Esophagus (tissue), 2 donors: ENCODE data around the gene MEA1. TPM values are rescaled to one million over a fixed set of nuclear protein-coding genes. Genes with fewer than 3 reads are reported as not detected.

Experiments used
- H3K27ac ChIP-seq, 2 donors: one replicate each; pipeline ENCODE4 v1.5.1; 2013; ENCODE audit warnings: low read depth in 2 of 2, mild to moderate bottlenecking in 2 of 2, inconsistent platforms in 1 of 2, low read length in 1 of 2, moderate library complexity in 1 of 2
- H3K27me3 ChIP-seq, 2 donors: one replicate each; pipeline ENCODE4 v1.6.1; 2013; ENCODE audit warnings: low read length in 2 of 2, control low read depth in 1 of 2, mild to moderate bottlenecking in 1 of 2; ENCODE audit not compliant: insufficient read depth in 2 of 2, control insufficient read depth in 1 of 2
- H3K36me3 ChIP-seq, 2 donors: one replicate each; pipeline ENCODE4 v1.6.1; 2013; ENCODE audit warnings: low read length in 1 of 2; ENCODE audit not compliant: control insufficient read depth in 2 of 2, insufficient read depth in 2 of 2
- H3K4me1 ChIP-seq, 2 donors: one replicate each; pipeline ENCODE4 v1.6.1; 2013; ENCODE audit warnings: low read length in 1 of 2; ENCODE audit not compliant: control insufficient read depth in 2 of 2, insufficient read depth in 2 of 2
- H3K4me3 ChIP-seq, 2 donors: one replicate each; pipeline ENCODE4 v1.5.1; 2013; ENCODE audit warnings: low read length in 2 of 2, mild to moderate bottlenecking in 2 of 2, low read depth in 1 of 2, moderate library complexity in 1 of 2
- H3K9me3 ChIP-seq, 2 donors: one replicate each; pipeline ENCODE4 v1.6.1; 2013; ENCODE audit warnings: mild to moderate bottlenecking in 2 of 2, low read depth in 1 of 2, low read length in 1 of 2, moderate library complexity in 1 of 2; ENCODE audit not compliant: control insufficient read depth in 2 of 2, insufficient read depth in 1 of 2
- WGBS, 2 donors: extraction: QIAGEN DNeasy Blood & Tissue Kit; methylation state at CpG; one replicate each; pipeline ENCODE4 v1.1.7; 2013; 5-methylcytosine and 5-hydroxymethylcytosine counted together
- polyA plus RNA-seq, 2 donors: library from polyadenylated mRNA; stranded (reverse); fragments of 200-250 nt; gene quantifications; one replicate each; pipeline ENCODE4 v1.2.3, GENCODE V29; 2013
- donor health status: healthy with polysubstance abuse.
- donor health status: Bipolar disorder and iron deficiency.

MEA1 gene
- polyA plus RNA-seq: 10 to 100 TPM; 83.0 to 95.6 TPM

- Histone ChIP-seq H3K36me3 (peaks cover 12 to 40% of the 10 kb centered on the region in 2 donors), H3K4me1 (peaks cover 2 to 10% of the 10 kb centered on the region in 2 donors), H3K9me3 (no peaks in the 10 kb centered on the region), H3K4me3 (peak within 1 kb of the TSS; percentile 60 to 70), H3K27ac (peak within 1 kb of the TSS; percentile 74 to 88), H3K27me3 (no peaks in the 10 kb centered on the region)
- WGBS, 2 donors: 0 to 1% methylated on average over 50 to 51 of the region's 51 CpGs
Observed at GRCh38 chr6:43013843-43014433, at the start of gene MEA1, which contains the start of gene KLHDC3. TSS of gene MEA1 (minus strand) at chr6:43013946. CDS start at chr6:43013813, 133 bp downstream. TSS of gene KLHDC3 (plus strand) at chr6:43014249. CDS start at chr6:43017193, 2,944 bp downstream.

- Histone ChIP-seq H3K9me3 (no peaks in the 10 kb centered on the region), H3K27ac (no peak overlapping the region), H3K4me3 (no peak overlapping the region), H3K36me3 (peaks cover 0 to 16% of the 10 kb centered on the region in 2 donors), H3K27me3 (no peaks in the 10 kb centered on the region), H3K4me1 (peaks cover 0 to 2% of the 10 kb centered on the region in 2 donors)
- WGBS, 2 donors: 90 to 91% methylated on average over 12 of the region's 12 CpGs
Observed at GRCh38 chr6:43062818-43063217, 49.1 kb upstream of the MEA1 start.

DNA sequence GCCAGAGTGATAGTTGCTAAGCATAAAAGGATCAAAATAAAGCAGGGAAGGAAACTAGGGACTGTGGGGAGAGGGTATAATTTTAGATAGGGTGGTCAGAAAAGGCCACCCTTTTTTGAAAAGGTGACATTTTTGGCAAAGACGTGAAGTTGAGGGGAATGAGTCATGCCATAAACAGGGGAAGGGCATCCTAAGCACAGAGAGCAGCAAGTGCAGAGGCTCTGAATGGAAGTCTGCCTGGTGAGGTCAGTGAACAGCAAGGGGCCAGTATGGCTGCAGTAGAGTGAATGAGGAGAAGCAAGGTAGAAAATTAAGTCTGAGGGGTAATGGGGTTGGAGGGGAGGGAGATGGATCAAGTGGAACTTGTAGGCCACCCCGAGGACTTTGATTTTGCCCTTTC is 48.1 kb upstream of the MEA1 start:
- peaks cover 0 to 16% of the 10 kb centered on the region in 2 donors for H3K36me3 ChIP-seq
- H3K9me3 ChIP-seq: no peaks in the 10 kb centered on the region
- H3K4me1 ChIP-seq: peaks cover 0 to 2% of the 10 kb centered on the region in 2 donors
- 69 to 73% methylated on average over 2 of the region's 2 CpGs for WGBS, 2 donors
- no peaks in the 10 kb centered on the region for H3K27me3 ChIP-seq
- H3K27ac ChIP-seq: no peak overlapping the region
- H3K4me3 ChIP-seq: no peak overlapping the region

- Histone ChIP-seq H3K9me3 (no peaks in the 10 kb centered on the region), H3K27me3 (no peaks in the 10 kb centered on the region), H3K27ac (no peak overlapping the region), H3K4me1 (peaks cover 0 to 2% of the 10 kb centered on the region in 2 donors), H3K4me3 (no peak overlapping the region), H3K36me3 (peaks cover 0 to 15% of the 10 kb centered on the region in 2 donors)
- WGBS, 2 donors: 75 to 85% methylated on average over 12 of the region's 12 CpGs
Observed at GRCh38 chr6:43060755-43061633, 47.2 kb upstream of the MEA1 start.

DNA sequence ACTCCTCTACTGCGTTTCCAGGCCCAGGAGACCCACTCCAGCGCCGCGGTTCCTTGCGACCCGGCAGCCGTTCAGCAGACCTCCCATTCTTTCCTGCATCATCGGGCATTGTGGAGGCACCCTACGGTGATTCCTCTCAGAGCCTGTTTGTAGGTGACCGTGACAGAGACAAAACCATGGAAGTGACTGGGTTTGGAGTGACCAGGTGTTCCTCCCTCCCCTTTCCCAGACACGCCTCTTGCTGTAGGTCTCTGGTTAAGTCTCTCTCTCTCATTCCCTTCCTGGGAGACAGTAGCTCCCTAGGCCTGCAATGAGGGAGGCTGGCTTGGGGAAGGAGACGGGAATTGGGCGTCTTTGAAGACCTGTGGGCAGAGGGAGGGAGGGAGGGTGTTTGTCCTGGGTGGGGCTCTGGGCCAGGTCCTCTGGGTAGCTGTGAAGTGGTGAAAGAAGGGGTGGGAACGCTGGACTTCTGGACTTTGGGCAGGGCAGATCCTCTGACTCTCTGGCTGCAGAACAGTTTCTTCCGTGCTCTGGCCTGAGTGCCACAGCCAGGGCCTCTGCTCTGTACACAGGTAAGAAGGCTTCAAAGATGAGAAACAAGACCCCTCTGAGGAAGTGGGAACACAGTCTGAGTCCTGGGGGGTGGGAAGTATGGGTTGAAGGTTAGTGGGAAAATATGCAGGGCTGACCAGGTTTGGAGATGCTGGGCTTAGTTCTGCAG is 46.4 kb upstream of the MEA1 start:
- Histone ChIP-seq H3K27ac (peak overlapping the region; percentile 85 to 90), H3K4me3 (peak overlapping the region; percentile 71 to 98), H3K9me3 (no peaks in the 10 kb centered on the region), H3K36me3 (peaks cover 0 to 19% of the 10 kb centered on the region in 2 donors), H3K27me3 (no peaks in the 10 kb centered on the region), H3K4me1 (peaks cover 0 to 2% of the 10 kb centered on the region in 2 donors)
- 9% methylated on average over 15 of the region's 15 CpGs for WGBS, 2 donors

GRCh38 chr6:43059168-43060033 is 45.7 kb upstream of the MEA1 start, which contains the start of the genes KLC4 and MRPL2:
TSS of gene KLC4 (plus strand) at chr6:43059631. CDS start at chr6:43061336, 1,705 bp downstream.
TSS of gene MRPL2 (minus strand) at chr6:43059434. CDS start at chr6:43059381, 53 bp downstream.
- H3K4me1 ChIP-seq: peaks cover 0 to 2% of the 10 kb centered on the region in 2 donors
- WGBS, 2 donors: 0 to 1% methylated on average over 61 to 64 of the region's 64 CpGs
- peaks cover 0 to 18% of the 10 kb centered on the region in 2 donors for H3K36me3 ChIP-seq
- no peaks in the 10 kb centered on the region for H3K27me3 ChIP-seq
- H3K4me3 ChIP-seq: peak within 1 kb of the TSS; percentile 87 to 98
- peak within 1 kb of the TSS; percentile 85 to 90 for H3K27ac ChIP-seq
- no peaks in the 10 kb centered on the region for H3K9me3 ChIP-seq

DNA sequence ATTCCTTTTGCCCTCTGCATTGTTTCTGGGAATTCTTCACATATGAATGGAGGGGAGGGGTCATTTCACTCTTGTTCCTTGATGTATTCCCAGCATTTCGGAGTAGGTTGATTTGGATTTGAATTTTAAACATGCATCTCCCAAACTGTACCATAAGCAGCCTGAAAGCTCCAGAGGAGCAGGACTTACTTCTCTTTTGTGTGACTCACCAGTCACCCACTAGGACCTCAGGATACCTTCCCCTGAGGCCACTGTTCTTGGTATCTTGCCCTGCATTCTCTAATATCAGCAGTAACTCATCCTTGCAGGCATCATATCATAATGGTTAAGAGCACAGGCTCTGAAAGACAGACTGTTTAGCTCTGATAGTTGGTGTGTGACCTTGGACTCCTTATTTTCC is 44.8 kb upstream of the MEA1 start:
- 50 to 58% methylated on average over 1 of the region's 1 CpG for WGBS, 2 donors
- Histone ChIP-seq H3K27ac (no peak overlapping the region), H3K36me3 (peaks cover 0 to 18% of the 10 kb centered on the region in 2 donors)

GRCh38 chr6:43055966-43056365 is 42.2 kb upstream of the MEA1 start:
- 87 to 88% methylated on average over 8 of the region's 8 CpGs for whole genome bisulfite sequencing, 2 donors

More for the DNA sequence above, 44.8 kb upstream of the MEA1 start:
- H3K9me3 ChIP-seq: no peaks in the 10 kb centered on the region
- H3K4me1 ChIP-seq: peaks cover 0 to 2% of the 10 kb centered on the region in 2 donors
- H3K4me3 ChIP-seq: peak overlapping the region in 1 of 2 donors; percentile 98
- no peaks in the 10 kb centered on the region for H3K27me3 ChIP-seq

More at GRCh38 chr6:43055966-43056365, 42.2 kb upstream of the MEA1 start:
- Histone ChIP-seq H3K27ac (no peak overlapping the region), H3K4me3 (no peak overlapping the region), H3K27me3 (no peaks in the 10 kb centered on the region), H3K4me1 (peaks cover 0 to 13% of the 10 kb centered on the region in 2 donors), H3K9me3 (no peaks in the 10 kb centered on the region), H3K36me3 (peaks cover 0 to 12% of the 10 kb centered on the region in 2 donors)
